Heart left ventricle (tissue), 16 donors: Measurements from ENCODE around the gene HSPBP1. TPM values are rescaled to one million over a fixed set of nuclear protein-coding genes. Genes with fewer than 3 reads are reported as not detected.

ENCODE experiments used
- ATAC-seq, 4 donors: fragments of 200-7000 bp; cut with Tn5 transposase; one replicate each; pipeline ENCODE4 v1.9.1; 2020 to 2022; ENCODE audit warnings: moderate library complexity in 4 of 4, mild to moderate bottlenecking in 3 of 4, moderate number of reproducible peaks in 1 of 4
- DNase-seq, 5 donors: peaks; one replicate each; pipeline ENCODE4 v3.0.0-alpha.2; 2020
- H3K27ac ChIP-seq, 12 donors: fragments of 200-600 bp; sonication (generic) in 4 of 12; one replicate each; pipeline versions ENCODE4 v1.5.0 to v1.8.0; 2016 to 2022; ENCODE audit warnings: mild to moderate bottlenecking in 2 of 12
- H3K27me3 ChIP-seq, 9 donors: fragments of 200-600 bp; sonication (generic) in 2 of 9; one replicate each; pipeline versions ENCODE4 v1.5.1 to v1.8.0; 2016 to 2022; ENCODE audit warnings: mild to moderate bottlenecking in 3 of 9
- H3K36me3 ChIP-seq, 9 donors: fragments of 200-600 bp; sonication (generic) in 2 of 9; one replicate each; pipeline versions ENCODE4 v1.5.0 to v1.8.0; 2018 to 2022; ENCODE audit warnings: mild to moderate bottlenecking in 2 of 9
- H3K4me1 ChIP-seq, 12 donors: fragments of 200-600 bp; sonication (generic) in 4 of 12; one replicate each; pipeline versions ENCODE4 v1.5.0 to v1.8.0; 2016 to 2022; ENCODE audit warnings: mild to moderate bottlenecking in 3 of 12
- H3K4me3 ChIP-seq, 12 donors: fragments of 200-600 bp; sonication (generic) in 4 of 12; one replicate each; pipeline versions ENCODE4 v1.5.0 to v1.8.0; 2017 to 2022; ENCODE audit warnings: mild to moderate bottlenecking in 9 of 12, moderate library complexity in 4 of 12
- H3K9me3 ChIP-seq, 12 donors: fragments of 200-600 bp; sonication (generic) in 4 of 12; one replicate each; pipeline versions ENCODE4 v1.5.0 to v1.8.0; 2016 to 2022; ENCODE audit warnings: mild to moderate bottlenecking in 1 of 12
- CTCF ChIP-seq, 12 donors: fragments of 200-600 bp; sonication (generic) in 4 of 12; IDR thresholded peaks; one replicate each; pipeline versions ENCODE4 v1.5.0 to v1.8.0; 2018 to 2022; ENCODE audit warnings: antibody characterized with exemption in 12 of 12, mild to moderate bottlenecking in 5 of 12
- POLR2A ChIP-seq, 2 donors: fragments of 450-650 bp; IDR thresholded peaks; one replicate each; pipeline ENCODE4 v1.6.1; 2017; ENCODE audit warnings: antibody characterized with exemption in 2 of 2, mild to moderate bottlenecking in 2 of 2, moderate library complexity in 2 of 2
- WGBS, 4 donors: extraction: QIAGEN DNeasy Blood & Tissue Kit in 2 of 4; methylation state at CpG; one replicate each; pipeline versions ENCODE4 v1.1.5 to v1.1.7; 2013 to 2018; 5-methylcytosine and 5-hydroxymethylcytosine counted together
- intact Hi-C, 10 donors: fragments of 100-400 bp; cut with DNase I; formaldehyde crosslinking; loops; one replicate each; pipeline versions ENCODE4 v1.11.1 to v1.14.2; 2022
- polyA plus RNA-seq, 2 donors: library from polyadenylated mRNA; stranded (reverse); fragments of 200-250 nt; gene quantifications; one replicate each; pipeline ENCODE4 v1.2.3, GENCODE V29; 2013
- total RNA-seq, 9 donors: library from RNA; depleted of rRNA in 2 of 9; stranded (reverse); fragments of >200 nt in 2 of 9; fragmentation: NEBNext Ultra II Directional in 3 of 9; extraction: Animal tissue kit (Norgen Biotek cat#: 25700) in 3 of 9; gene quantifications; one replicate each; pipeline versions ENCODE4 v1.1.0 to v1.2.4, GENCODE V29; 2016 to 2023
- donor health status: ischemic (EF 13 %, LVEDD 7.1; RV severe dilation, severe dysfunction).
- donor health status: healthy with polysubstance abuse.
- donor health status: DM: no; HTN: yes; CAD: no.
- donor health status: DM: no; HTN: no; CAD: no.
- donor health status: ischemic (EF 25% LVEDD 6.9; RV normal size, moderate dysfunction).
- donor health status: ischemic (EF 25% LVEDD 5.7; RV mildly dilated, moderate dysfunction).
- donor health status: healthy.
- donor health status: DM: yes; HTN: yes; CAD: no.
- donor health status: ischemic (EF 35%, LVEDD 5.7; RV mildly dilated, moderate dysfunction).
- donor health status: nonischemic (EF 11% LVEDD 7.7; RV severe dilation, severe dysfunction).
- donor health status: DM: yes; HTN: yes; CAD: no.
- donor health status: PGD.
- donor health status: ischemic (EF 29% LVEDD 5.4; RV normal size, mild dysfunction).
- donor health status: nonischemic (EF 23%, LVEDD 6.1; RV moderate dilation, normal function).

HSPBP1 gene
- total and polyA plus RNA-seq, 11 donors, result 25.7 to 76.0 (median 32.9) TPM

DNA sequence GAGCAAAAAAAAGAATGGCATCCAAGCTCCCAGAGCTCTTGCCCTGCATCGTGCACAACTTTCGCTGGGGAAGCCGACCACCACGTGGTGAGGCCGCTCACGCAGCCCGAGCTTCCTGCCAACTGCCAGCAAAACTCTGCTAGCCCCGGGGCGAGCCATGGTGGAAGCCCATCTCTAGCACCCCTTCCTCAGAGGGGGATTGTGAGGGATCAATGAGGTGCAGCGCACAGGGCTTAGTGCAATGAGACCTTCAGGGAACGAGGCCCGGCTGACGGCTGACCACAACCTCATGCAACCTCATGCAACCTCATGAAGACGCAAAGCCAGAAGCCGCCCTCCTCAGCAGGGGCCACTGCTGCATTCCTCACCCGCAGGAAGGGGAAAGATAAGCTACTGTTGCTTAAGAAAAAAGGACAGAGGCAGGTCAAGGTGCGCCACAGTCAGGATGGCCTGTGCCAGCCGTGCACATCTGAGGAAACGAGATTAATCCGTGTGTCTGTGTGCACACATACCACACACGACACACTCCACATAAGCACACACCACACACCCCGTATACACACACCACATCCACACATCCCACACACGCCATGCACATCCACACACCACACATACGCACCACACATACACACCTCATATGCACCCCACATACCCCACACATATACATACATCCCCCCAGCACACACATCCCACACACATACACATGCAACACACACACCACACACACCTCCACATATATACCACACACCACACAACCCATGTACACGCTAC is 9.6 kb downstream of the HSPBP1 start:
- Histone ChIP-seq H3K4me3 (no peak overlapping the region), H3K27me3 (no peaks in the 10 kb centered on the region), H3K27ac (no peak overlapping the region), H3K36me3 (peaks cover 0 to 54% (median 41%) of the 10 kb centered on the region in 9 donors), H3K4me1 (no peaks in the 10 kb centered on the region), H3K9me3 (no peaks in the 10 kb centered on the region)
- 88 to 90% (median 88%) methylated on average over 25 of the region's 25 CpGs for WGBS, 4 donors
- intact Hi-C loops, result no loop called here
- no peak for TF ChIP-seq CTCF (IDR thresholded peaks at IDR 0.05)
- no peak for TF ChIP-seq POLR2A (IDR thresholded peaks at IDR 0.05)
- ATAC-seq, result no peak
- DNase-seq, result no peak

DNA sequence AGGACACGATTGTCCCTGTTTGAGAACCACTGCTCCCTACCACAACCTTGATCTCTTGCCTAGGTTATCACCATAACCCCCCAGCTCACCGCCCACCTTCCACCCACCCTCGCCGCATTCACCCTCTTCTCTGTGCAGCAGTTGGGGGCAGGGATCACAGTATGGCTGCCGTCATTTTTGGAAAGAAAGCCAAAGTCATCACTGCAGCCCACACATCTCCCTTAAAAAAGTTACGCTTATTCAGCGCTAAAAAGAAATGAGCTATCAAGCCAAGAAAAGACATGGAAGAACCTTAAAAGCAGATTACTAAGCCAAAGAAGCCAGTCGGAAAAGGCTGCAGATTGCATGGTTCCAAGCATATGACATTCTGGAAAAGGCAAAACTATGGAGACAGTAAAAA is 10.6 kb downstream of the HSPBP1 start:
- TF ChIP-seq CTCF (IDR thresholded peaks at IDR 0.05), result no peak
- TF ChIP-seq POLR2A (IDR thresholded peaks at IDR 0.05), result no peak
- DNase-seq (no peak), ATAC-seq (no peak)
- H3K27me3 ChIP-seq, result no peaks in the 10 kb centered on the region
- no peak overlapping the region for H3K4me3 ChIP-seq
- peaks cover 0 to 50% (median 32%) of the 10 kb centered on the region in 9 donors for H3K36me3 ChIP-seq
- no peaks in the 10 kb centered on the region for H3K4me1 ChIP-seq
- H3K9me3 ChIP-seq, result no peaks in the 10 kb centered on the region
- H3K27ac ChIP-seq, result no peak overlapping the region
- WGBS, 4 donors, result 77 to 90% (median 86%) methylated on average over 8 of the region's 8 CpGs
- intact Hi-C loops, result no loop called here

DNA sequence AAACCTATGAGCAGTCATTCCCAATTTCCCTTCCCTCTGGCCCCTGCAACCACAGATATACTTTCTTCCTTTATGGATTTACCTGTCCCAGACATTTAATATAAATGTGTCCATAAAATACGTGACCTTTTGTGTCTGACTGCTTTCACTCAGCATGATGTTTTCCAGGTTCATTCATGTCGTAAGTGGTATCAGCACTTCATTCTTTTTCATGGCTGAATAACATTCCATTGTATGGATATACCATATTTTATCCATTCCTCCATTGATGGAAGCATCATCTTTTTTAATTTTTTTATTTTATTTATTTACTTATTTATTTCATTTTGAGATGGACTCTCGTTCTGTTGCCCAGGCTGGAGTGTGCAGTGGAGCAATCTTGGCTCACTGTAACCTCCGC is 13.1 kb downstream of the HSPBP1 start:
- H3K4me1 ChIP-seq, result no peaks in the 10 kb centered on the region
- no peaks in the 10 kb centered on the region for H3K27me3 ChIP-seq
- no peak overlapping the region for H3K27ac ChIP-seq
- 96 to 99% (median 97%) methylated on average over 4 of the region's 4 CpGs for WGBS, 4 donors
- ATAC-seq, result no peak
- no peak for DNase-seq
- no peaks in the 10 kb centered on the region for H3K9me3 ChIP-seq
- TF ChIP-seq POLR2A (IDR thresholded peaks at IDR 0.05), result no peak
- no peak for TF ChIP-seq CTCF (IDR thresholded peaks at IDR 0.05)
- H3K36me3 ChIP-seq, result peaks cover 0 to 31% (median 9%) of the 10 kb centered on the region in 9 donors
- no peak overlapping the region for H3K4me3 ChIP-seq
- intact Hi-C loops, result no loop called here

DNA sequence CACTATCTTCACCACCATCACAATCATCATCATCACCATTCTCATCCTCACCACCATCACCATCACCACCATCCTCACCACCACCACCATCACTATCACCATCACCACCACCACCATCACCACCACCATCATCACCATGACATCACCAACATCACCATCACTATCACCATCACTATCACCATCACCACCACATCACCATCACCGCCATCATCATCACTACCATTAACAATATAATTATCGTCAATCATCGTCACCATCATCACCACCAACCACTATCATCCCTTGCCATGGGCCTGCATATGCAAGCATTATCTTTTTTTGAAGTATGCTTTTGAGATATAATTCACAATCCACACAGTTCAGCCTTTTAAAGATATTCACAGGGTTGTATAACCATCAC is 13.5 kb downstream of the HSPBP1 start:
- no peak for TF ChIP-seq POLR2A (IDR thresholded peaks at IDR 0.05)
- no peak for TF ChIP-seq CTCF (IDR thresholded peaks at IDR 0.05)
- Histone ChIP-seq H3K27me3 (no peaks in the 10 kb centered on the region), H3K4me1 (no peaks in the 10 kb centered on the region), H3K4me3 (no peak overlapping the region), H3K27ac (no peak overlapping the region), H3K9me3 (no peaks in the 10 kb centered on the region), H3K36me3 (peaks cover 0 to 26% (median 5%) of the 10 kb centered on the region in 9 donors)
- intact Hi-C loops, result no loop called here
- ATAC-seq (no peak), DNase-seq (no peak)
- 96 to 99% (median 98%) methylated on average over 3 of the region's 3 CpGs for WGBS, 4 donors
